Jurkat, Clone E6-1 (cell line): Measurements from ENCODE around the gene EPB41L4A.
"Not testable (repeated sequence)": the region's sequence is repeated elsewhere in the genome, so short reads cannot be mapped to it uniquely, and the experiment has no call there.

Source experiments
- DNase-seq: peaks from one replicate; pipeline ENCODE4 v3.0.0-alpha.2; 2011; ENCODE audit warnings: low read depth, low spot score
- H3K4me3 ChIP-seq: 2 replicates; pipeline ENCODE4 v1.5.1; 2011; ENCODE audit warnings: mild to moderate bottlenecking, low read length, control low read depth, moderate library complexity

EPB41L4A gene

DNA sequence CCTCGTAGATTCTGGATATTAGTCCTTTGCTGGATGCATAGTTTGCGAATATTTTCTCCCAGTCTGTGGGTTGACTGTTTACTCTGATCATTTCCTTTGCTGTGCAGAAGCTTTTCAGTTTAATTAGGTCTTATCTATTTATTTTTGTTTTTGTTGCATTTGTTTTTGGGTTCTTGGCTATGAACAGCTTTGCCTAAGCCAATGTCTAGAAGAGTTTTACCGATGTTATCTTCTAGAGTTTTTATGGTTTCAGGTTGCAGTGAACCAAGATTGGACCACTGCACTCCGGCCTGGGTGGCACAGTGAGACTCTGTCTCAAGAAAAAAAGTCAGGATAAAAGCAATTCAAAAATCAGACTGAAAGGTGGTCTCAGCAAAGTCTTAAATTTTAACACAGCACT, 188.5 kb downstream of the EPB41L4A start:
- DNase-seq = no peak
- no peak overlapping the region for H3K4me3 ChIP-seq

DNA sequence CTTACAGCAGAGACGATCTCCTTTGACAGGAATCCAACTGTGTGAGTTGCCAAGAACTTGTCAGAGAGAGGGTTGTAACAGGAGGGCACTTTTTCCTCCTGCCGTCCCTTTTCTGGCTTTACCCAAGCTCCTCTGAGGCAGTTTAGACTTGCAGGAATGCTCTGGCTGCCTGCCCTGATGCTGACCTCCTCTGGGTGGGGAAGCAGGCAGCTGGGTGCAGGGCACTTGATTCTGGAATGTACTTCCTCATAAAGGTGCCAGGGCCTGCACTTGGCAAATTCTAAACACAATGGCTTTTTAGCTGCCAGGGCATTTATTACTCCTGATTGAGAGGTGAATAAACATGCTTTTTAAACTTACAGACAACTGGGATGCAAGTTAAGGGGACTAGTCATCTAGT, 190.4 kb downstream of the EPB41L4A start:
- H3K4me3 ChIP-seq = no peak overlapping the region
- DNase-seq = no peak

DNA sequence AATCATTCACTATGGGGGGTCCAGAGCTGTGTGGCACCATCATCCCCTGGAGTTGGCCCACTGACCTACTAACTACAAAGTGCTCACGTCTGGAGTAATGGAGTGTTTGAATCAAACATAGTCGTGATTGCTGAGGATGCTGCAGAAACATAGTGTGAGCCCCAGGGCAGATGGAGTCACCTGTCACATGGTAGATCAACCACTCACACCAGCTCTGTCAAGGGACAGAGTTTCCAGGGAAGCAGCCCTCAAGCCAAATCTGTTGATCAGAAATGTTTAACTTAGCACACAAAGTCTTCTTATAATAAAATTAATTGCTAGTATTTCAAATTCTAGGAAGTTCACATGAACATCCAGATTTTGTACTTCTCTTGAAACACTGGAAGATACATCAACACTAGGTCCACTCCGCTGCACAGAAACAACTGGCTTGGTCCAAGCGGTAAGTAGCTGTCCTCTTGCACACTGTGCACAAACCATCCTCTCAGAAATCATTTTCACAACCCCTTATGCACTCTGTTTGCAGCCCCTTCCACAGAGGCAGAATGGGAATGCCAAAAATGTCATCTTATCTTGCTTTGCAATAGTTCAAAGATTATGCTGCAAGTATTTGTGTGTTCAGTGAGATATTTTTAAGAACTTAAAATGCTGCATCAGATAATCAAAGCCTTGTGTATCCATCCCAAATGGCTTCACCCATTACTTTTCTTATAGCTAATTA, 191.0 kb downstream of the EPB41L4A start:
- no peak overlapping the region for H3K4me3 ChIP-seq
- DNase-seq = no peak

DNA sequence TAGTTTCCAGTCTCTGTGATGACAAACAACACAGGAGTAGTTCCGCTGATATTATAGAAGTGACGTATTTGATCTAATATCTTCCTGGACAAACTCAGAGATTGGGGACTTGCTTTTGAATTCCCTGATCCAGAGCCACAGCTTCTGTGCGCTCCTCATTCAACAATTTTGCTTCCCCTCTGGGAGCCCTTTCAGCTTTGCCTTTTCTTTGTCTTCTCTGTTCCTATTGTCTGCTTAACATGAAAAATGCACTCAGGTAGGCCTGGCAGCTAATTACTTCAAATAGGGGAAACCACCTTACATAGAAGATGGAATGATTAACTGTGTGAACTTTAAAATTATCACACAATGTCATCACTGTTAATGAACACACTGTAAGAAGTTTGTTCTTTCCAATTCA, 192.9 kb downstream of the EPB41L4A start:
- no peak for DNase-seq
- H3K4me3 ChIP-seq = no peak overlapping the region

DNA sequence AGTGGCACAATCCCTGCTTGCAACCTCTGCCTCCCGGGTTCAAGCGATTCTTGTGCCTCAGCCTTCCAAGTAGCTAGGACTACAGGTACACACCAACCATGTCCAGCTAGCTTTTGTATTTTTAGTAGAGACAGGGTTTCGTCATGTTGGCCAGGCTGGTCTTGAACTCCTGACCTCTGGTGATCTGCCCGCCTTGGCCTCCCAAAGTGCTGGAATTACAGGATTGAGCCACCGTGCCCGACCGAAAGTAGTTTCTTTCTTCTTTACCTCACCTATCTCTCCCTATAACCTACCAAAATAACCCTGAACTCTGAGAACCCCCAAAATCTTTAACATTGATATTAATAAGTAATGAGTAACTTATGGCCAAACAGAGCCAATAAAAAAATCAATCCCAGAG, 196.1 kb downstream of the EPB41L4A start:
- not testable (repeated sequence) for H3K4me3 ChIP-seq, DNase-seq

DNA sequence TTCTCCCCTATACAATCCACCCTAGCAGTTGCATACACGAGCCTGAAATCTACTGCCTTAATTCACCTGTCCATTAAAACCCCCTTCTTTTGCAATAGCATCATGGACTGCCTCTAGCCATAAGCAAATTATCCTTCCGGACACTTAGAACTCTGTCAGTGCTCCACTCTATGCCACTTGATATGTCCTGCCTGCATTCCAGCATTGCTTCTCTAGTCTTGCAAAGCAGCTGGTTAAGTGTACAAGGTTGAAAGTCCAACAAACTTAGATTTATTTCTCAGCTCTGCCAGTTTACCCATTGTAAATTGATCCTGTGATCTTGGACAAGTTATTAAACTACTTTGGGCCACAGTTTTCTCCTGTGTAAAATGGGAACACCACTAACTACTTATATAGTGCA, 197.9 kb downstream of the EPB41L4A start:
- H3K4me3 ChIP-seq = no peak overlapping the region
- no peak for DNase-seq

DNA sequence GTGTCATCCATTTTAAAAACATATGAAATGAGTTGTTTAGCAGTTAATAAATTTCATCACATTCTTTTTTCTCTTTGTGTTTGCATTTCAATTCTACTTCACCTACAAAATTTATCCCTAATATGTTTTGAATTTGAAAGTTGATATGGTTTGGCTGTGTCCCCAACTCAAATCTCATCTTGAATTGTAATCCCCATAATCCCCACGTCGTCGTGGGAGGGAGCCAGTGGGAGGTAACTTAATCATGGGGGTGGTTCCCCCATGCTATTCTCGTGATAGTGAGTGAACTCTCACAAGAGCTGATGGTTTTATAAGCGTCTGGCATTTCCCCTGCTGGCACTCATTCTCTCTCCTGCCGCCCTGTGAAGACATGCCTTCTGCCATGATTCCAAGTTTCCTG, 200.1 kb downstream of the EPB41L4A start:
- no peak overlapping the region for H3K4me3 ChIP-seq
- no peak for DNase-seq

DNA sequence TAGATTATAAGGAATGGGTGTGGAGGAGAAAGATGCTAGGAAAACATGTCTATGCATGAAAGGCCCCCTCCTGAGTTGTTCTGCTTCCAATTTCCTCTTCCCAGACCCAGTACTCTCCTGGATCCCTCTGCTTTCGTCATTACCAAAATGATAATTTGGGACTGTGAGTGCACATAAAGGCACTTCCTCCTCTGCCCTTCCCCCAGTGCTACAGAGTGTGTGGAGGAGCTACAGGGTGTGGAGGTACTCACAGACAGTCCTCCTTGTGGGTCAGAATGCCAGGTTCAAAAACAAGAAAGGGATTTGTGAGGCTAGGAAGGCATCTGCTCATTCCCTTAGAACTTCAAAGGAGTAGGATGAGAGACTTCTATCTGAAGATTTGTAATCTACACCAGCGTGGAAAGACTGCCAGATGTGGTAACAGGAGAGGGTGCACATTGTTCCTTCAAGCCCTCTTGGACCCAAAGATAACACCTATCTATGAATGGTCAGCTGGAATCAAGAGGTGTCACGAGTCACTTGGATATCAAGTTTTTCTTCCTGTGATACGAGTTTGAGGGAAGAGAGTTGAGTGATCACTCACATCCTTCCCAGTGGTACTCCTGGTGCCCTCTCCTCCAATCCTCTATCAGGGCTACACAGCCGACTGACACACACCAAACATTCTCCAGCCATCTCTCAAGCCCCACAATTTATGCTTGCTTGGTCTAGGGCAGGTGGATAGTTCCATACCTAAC, 201.1 kb downstream of the EPB41L4A start:
- no peak for DNase-seq

DNA sequence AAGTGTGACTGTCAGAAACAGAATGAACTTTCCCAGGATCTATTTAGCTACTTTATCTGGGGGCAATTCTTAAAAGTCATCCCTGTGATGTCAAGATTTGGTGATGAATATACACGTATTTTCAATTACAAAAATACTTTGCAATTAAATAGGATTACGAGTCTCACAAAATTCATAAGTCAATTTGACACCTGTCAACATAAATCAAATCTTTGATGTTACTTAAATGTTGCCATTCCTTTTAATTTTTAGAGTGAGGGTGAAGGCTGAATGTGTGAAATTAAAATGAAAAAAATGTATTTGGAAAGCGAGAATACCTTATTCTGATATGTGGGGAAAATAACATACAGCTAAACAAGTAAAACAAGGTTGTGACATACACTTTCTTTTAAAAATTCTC, 202.9 kb downstream of the EPB41L4A start:
- no peak overlapping the region for H3K4me3 ChIP-seq
- no peak for DNase-seq

More for the DNA sequence above, 201.1 kb downstream of the EPB41L4A start:
- no peak overlapping the region for H3K4me3 ChIP-seq

DNA sequence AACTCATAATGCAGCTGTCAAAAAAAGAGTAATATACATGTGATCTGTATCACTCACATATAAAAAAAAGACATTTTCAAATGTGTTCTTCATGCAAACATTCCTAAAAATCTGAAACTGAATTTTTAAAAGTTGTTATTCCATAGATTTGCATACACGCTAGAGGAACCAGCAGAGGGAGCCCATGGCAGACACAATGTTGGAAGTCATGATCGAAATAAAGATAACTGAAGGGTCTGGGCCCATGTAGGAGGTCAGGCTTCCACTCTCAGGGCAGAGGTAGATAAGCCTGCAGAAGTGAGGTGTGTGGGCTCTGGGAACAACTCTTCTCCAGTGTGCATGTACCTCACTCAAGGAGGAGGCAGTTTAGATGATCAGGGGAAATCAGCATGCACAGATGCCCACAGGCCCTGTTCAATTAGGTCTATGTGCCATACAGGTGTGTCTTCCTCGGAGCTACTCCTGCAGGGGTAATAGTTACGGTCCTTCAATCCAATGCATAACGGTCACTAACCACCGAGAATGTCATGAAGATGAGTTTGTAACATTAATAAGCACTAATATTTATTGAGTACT, 208.6 kb downstream of the EPB41L4A start:
- DNase-seq = no peak

DNA sequence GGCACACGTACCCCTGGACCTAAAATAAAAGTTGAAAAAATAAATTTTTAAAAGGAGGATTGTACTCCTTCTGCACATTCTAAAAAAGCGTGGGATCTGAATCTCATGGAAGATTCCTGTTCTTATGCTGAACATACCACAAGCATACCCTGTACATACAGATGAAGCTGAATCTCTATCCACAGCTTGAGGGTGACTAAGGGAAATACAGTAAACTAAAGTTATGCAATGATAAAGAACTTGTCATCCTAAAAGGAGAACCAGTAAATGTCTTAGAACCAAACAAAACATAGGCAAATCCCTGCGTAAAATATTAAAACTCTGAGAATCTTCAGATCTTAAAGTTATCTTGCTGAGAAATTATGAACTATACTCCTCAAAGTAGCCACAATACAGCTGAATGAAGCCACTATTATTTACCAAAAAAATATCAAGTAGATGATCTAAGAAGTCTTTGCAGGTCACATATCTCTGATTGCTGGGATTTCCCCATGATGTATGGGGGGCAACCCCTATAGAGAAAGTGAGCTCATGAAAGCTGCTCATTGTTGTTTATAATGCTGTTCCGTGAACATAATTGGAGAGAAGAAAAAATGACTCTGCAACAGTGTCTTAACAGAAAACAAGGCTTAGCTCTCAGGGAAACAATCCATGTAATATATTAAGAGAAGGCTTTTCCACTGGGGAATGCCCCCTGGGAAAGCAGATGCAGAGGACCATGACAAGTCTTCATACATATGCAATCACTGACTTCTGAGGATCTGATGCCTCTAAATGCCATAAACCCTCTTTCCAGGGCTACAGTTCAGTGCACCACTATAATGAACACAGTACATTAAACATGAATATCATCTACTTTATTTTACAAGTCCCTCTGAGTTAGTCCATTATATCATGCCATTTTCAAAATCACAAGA, 210.1 kb downstream of the EPB41L4A start:
- H3K4me3 ChIP-seq = no peak overlapping the region
- DNase-seq = no peak

More for the DNA sequence above, 208.6 kb downstream of the EPB41L4A start:
- no peak overlapping the region for H3K4me3 ChIP-seq

DNA sequence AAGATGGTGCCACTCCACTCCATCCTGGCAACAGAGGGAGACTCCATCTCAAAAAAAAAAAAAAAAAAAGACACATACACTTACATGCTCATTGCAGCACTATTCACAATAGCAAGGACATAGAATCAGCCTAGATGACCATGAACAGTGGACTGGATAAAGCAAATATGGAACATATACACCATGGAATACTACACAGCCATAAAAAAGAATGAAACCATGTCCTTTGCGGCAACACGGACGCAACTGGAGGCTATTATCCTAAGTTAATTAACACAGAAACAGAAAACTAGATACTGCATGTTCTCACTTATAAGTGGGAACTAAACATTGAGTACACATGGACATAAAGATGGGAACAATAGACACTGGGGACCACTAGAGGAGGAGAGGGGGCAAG, 210.9 kb downstream of the EPB41L4A start:
- DNase-seq, H3K4me3 ChIP-seq: not testable (repeated sequence)

DNA sequence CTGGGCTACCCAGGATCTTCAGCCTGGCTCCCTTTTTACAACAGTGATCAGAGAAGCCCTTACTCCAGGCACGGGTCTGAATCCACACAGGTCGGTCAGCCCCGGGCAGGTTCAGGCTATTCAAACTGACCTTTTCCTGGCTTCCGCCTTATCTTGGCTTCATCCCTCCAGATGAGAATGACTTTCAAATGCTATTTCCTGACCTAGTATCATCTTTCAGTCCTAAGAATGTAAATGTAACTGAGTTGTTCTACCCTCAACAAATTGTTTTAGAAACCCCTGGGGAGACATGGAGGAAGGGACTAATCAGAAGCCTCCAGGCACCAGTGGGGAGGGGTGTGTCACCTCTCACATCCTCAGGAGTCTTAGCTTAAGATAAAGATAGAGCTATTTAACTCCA, 213.2 kb downstream of the EPB41L4A start:
- no peak for DNase-seq
- H3K4me3 ChIP-seq = no peak overlapping the region

DNA sequence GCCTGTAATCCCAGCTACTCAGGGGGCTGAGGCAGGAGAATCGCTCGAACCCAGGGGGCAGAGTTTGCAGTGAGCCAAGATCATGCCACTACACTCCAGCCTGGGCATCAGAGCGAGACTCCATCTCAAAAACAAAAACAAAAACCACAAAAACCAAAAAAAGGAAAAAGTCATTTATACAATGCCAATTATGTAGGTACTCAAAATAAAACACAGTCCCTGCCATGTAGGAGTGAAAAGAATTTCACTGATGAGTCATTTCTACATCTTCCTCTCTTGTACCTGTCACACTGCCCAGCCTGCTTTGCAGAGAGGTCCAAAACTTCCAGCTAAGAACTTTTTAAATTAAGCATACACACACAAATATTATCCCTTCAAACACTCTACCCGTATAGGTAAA, 215.8 kb downstream of the EPB41L4A start:
- H3K4me3 ChIP-seq = no peak overlapping the region
- DNase-seq = no peak

DNA sequence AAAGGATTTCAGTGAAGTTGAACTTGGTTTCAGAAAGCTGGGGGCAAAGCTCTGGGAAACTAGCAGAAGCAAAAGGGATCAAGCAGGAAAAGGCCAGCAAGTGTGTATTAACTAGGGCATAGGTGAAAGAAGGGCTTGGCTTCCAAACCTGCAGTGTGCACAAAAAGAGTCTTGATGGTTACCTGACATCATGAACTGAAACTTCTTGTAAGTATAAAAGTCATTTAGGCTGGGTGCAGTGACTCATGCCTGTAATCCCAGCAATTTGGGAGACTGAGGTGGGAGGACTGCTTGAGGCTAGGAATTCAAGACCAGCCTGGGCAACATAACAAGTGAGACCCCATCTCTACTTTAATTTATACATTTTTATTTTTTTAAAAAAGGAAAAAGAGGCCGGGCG, 216.4 kb downstream of the EPB41L4A start:
- H3K4me3 ChIP-seq = no peak overlapping the region
- DNase-seq = no peak

DNA sequence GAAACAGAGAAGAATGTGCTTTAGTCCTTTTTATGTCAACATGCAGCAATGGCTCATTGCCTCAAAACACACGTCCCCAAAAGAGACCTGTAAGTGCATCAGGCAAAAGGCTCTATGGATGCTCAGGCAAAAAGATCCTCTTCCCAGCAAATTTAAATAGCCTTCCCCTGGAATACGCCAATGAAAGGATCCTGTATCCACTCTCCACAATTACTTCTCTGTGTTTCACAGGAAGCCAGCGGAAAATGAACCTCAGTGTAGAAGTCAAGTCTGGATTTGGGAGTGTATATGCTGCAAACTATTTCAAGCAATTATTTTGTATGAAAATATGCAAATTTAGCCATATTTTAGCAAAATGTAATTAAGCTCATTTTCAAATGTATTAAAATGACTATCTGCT, 217.9 kb downstream of the EPB41L4A start:
- H3K4me3 ChIP-seq = no peak overlapping the region
- no peak for DNase-seq

DNA sequence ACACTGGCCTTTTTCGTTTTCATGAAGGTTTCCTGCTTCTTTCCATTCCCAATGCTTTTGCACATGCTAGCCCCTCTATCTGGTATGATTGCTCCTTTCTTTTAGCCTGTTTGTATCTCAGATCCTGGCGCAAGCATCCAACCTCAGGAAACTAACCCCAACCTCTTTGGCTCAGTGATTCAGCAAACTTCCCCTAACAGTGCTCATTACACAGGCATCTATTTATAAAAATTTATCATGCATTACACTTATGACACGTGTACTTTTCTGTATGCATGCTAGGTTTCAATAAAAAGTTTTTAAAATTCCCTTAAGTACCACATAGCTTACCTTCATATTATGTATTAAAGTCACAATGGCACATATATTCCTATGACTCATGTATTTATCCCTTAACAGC, 218.9 kb downstream of the EPB41L4A start:
- H3K4me3 ChIP-seq = no peak overlapping the region
- DNase-seq = no peak

DNA sequence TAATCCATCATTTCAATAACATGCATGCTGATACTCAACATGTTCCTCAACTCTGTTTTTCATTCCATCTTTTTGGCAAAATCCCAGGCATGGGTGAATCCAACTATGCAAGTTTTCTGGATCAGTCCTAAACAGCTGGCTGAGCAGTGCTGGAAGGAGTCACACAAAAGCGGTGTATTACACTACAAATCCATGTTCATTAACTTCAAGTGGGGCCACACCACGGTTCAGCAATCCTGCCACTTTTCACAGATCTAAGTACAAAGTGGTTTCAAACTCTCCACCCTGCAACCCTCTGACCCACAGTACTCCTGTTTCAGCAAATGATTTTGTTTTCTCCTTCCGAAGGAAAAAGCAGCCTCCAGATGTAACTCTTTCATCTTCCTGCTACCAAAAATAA, 222.5 kb downstream of the EPB41L4A start:
- no peak overlapping the region for H3K4me3 ChIP-seq
- DNase-seq = no peak

DNA sequence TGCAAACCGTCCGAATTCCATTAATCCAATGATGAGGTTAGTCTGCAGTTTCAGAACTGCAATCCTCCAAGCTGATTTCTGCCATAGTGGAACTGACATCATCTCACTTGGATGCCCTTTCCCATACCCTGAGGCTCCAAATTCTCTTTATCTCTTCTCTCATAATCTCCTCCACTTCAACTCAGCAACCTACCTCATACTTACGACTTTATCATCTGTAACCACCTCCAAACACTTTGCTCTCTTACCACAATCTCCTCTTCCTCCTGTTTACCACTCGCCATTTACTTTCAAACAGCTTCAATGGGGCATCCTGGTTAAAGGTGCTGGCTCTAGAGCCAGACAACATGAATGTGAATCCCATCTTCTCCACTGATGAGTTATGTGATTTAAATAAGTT, 223.2 kb downstream of the EPB41L4A start:
- DNase-seq = no peak

DNA sequence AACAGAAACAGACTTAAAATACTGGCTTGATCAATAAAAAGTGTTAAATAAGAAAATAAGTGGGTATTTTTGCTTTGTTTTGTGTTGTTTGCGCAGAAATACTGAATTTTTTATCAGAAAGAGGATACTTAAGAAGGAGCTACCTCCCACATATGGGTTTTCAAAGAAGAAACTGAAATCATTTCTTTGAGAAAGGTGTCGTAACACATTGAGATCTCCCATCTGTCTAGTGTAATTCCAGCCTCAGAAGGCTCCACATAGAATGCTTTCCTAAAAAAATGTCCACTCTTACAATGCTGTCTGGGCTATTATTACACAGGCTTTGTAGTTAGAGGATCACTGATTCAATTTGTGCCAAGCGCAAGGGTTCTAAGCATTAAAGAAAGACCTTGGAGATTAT, 226.2 kb downstream of the EPB41L4A start:
- H3K4me3 ChIP-seq = no peak overlapping the region
- DNase-seq = no peak

More for the DNA sequence above, 223.2 kb downstream of the EPB41L4A start:
- H3K4me3 ChIP-seq = no peak overlapping the region
